SH-SY5Y (cell line): ENCODE results near the gene PLK5.

Experiments used
- GATA2 ChIP-seq: IDR thresholded peaks from 2 replicates; pipeline ENCODE4 v1.6.1; 2011; ENCODE audit warnings: mild to moderate bottlenecking, low read depth, low read length
- GATA3 ChIP-seq: IDR thresholded peaks from 2 replicates; pipeline ENCODE4 v1.6.1; 2011; ENCODE audit warnings: low read depth, mild to moderate bottlenecking, low read length, moderate library complexity

Gene PLK5

DNA sequence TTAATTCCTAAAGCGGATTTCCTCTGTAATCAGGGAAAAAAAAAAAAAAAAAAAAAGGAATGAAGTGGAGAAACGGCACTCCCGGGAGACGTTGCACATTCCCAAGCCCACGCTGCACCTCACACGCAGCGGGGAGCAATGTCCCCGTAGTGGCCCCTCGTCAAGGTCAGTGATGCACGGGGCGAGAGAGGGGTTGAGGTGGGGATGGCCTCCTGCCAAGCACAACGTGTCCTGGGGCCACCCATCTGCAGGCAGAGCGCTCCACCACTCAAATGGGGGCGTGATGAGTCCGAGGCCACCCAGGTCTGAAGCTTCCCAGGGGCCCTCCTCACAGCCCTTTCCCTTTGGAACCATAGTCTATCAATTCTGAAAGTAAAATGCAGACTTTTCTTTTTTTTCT, 15.1 kb downstream of the PLK5 start:
- TF ChIP-seq GATA2 (no peak), GATA3 (no peak)

GRCh38 chr19:1540365-1540925, 16.6 kb downstream of the PLK5 start:
- TF ChIP-seq GATA3, result no peak
- TF ChIP-seq GATA2, result no peak

DNA sequence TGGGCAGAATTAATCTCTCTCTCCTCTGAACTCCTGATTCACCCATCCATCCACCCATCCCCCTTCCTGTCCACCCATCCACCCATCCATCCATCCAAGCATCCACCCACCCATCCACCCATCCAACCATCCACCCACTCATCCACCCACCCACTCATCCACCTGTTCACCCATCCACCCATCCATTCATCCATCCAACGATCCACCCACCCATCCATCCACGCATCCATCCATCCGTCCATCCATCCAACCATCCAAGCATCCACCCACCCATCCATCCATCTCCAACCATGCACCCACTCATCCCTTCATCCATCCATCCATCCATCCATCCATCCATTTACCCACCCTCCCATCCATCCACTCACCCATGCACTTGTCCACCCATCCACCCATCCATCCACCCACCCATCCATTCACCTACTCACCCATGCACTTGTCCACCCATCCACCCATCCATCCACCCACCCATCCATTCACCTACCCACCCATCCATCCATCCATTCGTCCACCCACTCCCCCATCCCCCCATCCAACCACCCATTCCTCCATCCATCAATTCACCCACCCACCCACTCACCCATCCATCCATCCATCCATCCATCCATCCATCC, 25.6 kb downstream of the PLK5 start:
- TF ChIP-seq GATA2 (no peak), GATA3 (no peak)

DNA sequence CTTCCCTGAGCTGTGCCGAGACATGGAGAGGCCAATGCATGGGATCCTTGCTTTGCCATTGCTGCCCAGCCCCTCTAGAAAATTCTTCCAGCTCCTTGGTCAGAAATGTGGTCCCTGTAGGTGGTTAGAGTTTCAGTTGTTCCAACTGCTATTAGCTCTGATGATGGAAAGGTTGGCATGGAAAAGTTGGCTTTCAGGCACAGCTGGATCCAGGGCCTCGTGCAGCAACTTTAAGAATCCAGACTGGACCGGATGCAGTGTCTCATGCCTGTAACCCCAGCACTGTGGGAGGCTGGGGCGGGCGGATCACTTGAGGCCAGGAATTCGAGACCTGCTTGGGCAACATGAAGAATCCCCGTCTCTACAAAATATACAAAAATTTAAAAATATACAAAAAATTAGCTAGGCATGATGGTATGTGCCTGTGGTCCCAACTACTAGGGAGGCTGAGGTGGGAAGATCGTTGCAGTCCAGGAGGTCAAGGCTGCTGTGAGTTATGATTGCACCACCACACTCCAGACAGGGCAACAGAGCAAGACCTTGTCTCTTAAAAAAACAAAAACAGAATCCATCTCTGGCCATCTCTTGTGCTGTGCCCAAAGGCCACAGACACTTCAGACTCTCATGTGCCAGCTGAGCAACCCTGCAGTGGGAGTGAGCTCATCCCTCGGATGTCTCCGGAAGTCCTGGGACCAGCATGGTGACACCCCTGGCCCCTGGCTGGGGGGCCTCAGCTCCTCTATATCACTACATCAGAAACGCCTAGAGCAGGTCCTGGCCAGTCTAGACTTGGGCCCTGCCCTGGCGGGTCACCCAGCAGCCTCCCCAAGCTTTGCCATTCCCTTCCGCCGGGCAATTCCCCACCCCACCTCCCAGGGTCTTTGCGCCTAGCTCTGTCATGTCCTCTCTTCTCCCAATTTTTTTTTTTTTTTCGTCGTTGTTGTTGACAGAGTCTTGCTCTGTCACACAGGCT, 27.5 kb downstream of the PLK5 start:
- TF ChIP-seq GATA2 (no peak), GATA3 (no peak)

- TF ChIP-seq GATA2 (no peak), GATA3 (no peak)
These were observed 29.5 kb downstream of the PLK5 start for GRCh38 chr19:1553415-1553814.

GRCh38 chr19:1554968-1555367, 31.1 kb downstream of the PLK5 start:
- TF ChIP-seq GATA2 (no peak), GATA3 (no peak)

- no peak for TF ChIP-seq GATA2
- no peak for TF ChIP-seq GATA3
These were observed 31.9 kb downstream of the PLK5 start for GRCh38 chr19:1555487-1556389.

DNA sequence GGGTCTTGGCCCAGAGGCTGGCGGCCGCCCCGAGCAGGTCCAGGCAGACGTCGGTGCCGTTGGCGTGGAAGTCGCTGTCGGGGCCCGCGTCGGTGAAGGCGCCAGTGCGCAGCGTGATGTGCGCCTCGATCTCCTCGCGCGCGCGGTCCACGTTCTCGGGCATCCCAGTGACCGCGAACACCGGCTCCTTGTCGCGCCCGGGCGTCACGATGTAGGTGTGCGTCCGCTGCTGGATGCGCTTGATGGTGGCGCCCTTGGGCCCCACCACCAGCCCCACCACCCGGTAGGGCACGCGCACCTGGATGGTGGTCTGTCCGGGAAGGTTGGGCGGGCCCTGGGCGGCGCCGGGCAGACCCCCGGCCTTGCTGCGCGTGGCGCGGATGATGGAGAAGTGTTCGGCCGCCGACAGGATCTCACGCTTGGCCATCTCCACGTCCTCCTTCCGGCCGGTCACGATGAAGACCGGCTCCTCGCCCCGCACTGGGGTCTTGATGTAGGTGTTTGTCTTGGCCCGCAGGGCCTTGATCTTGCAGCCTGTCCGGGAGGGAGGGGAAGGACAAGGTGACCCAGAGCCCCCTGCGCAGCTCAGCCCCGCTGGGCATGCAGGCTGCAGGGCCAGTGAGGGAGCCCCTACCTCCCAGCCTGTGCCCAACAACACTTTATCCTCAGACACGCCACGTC, 32.7 kb downstream of the PLK5 start:
- TF ChIP-seq GATA3, result no peak
- TF ChIP-seq GATA2, result no peak

- TF ChIP-seq GATA3 (no peak), GATA2 (no peak)
These were observed 34.7 kb downstream of the PLK5 start for GRCh38 chr19:1558552-1558951.

DNA sequence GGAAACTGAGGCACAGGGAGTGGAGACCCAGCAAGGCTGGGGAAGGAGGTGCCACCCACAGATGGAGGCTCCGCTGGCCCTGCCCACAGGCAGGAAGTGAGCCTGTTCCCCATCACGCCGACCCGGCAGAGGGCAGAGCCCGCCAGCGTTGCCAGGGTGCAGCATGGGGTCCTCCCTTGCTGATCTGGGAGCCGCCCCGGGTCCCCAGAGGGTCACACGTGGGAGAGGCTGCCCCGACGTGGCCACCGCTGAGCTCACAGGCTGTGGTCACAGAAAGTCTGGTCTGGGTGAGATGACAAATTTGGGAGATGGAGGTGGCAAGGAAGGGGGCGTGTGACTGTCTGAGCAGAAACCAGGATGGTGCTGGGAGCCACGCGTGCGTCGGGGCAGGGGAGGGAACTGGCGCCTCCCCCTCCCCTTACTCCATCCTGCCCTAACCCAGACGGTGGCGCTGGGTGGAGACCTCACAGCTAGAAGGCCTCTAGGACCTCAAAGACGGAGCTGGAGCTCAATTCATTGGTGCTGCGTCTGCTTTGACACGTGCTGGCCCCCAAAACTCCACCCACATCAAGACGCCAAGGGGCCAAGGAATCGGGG, 36.5 kb downstream of the PLK5 start:
- TF ChIP-seq GATA3 (no peak), GATA2 (no peak)

DNA sequence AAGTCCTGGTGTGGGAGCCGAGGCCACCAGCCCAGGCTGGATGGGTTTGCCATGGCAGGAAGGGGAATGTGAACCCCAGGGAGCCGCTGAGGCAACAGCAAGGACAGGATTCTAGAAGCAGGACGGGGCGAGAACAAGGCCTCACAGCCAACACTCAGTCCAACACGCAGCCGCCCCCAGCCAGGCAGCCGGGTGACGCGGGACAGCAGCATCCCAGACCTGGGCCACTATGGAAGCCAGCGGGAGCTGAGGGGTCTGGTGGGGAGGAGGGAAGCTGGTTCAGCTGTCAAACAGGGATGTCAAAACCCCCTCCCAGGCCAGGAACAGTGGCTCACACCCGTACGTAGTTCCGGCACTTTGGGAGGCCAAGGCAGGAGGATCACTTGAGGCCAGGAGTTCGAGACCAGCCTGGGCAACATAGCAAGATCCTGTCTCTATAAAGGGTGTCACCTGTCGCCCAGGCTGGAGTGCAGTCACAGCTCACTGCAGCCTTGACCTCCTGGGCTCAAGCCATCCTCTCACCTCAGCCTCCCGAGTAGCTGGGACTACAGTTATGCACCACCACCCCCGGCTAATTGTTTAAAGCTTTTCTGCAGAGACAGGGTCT, 37.5 kb downstream of the PLK5 start:
- no peak for TF ChIP-seq GATA2
- no peak for TF ChIP-seq GATA3

DNA sequence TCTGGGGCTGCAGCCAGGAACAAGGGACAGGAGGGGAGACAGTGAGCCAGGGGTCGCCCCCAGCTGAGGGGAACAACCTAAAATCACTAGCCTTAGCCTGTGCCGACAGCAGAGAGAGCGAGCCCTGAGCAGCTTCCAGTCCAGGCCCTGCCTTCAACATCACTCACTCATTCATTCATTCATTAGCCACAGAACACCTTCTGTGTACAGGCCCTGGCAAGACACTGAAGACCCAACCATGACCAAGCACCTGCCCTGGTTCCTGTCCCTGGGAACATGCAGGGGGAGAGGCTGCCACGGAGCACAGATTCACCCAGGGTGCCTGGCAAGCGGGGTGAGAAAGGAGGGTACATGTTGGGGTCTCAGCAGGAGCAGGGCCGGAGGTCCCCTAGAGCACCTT, 39.4 kb downstream of the PLK5 start:
- TF ChIP-seq GATA2, result no peak
- TF ChIP-seq GATA3, result no peak

GRCh38 chr19:1566392-1567115, 42.7 kb downstream of the PLK5 start:
- no peak for TF ChIP-seq GATA3
- no peak for TF ChIP-seq GATA2
